T-helper 2 cell treated with Interferon-gamma antibody and Interleukin-4, amounts not matched to agents 5 μg/mL and 100 μg/mL, for 36 hours (primary cell): ENCODE data around the gene SCAPER.
A peak's percentile ranks its signal among the peaks of the same experiment; 100 is the strongest.
"Not testable (repeated sequence)": the region's sequence is repeated elsewhere in the genome, so short reads cannot be mapped to it uniquely, and the experiment has no call there.

Source experiments
- DNase-seq: peaks from one replicate; pipeline ENCODE4 v3.0.0; 2021; ENCODE audit warnings: low spot score
- H3K27ac Mint-ChIP-seq: one replicate; pipeline ENCODE4 v1.8.0; 2021; ENCODE audit warnings: mild to moderate bottlenecking, mixed read lengths
- H3K27me3 Mint-ChIP-seq: one replicate; pipeline ENCODE4 v1.8.0; 2021; ENCODE audit warnings: low read depth, mixed read lengths
- H3K36me3 Mint-ChIP-seq: one replicate; pipeline ENCODE4 v1.8.0; 2021; ENCODE audit warnings: low read depth, mixed read lengths
- H3K4me1 Mint-ChIP-seq: one replicate; pipeline ENCODE4 v1.8.0; 2021; ENCODE audit warnings: low read depth, mixed read lengths
- H3K4me3 Mint-ChIP-seq: one replicate; pipeline ENCODE4 v1.8.0; 2022; ENCODE audit warnings: mild to moderate bottlenecking, moderate library complexity, mixed read lengths
- H3K9me3 Mint-ChIP-seq: one replicate; pipeline ENCODE4 v1.8.0; 2021; ENCODE audit warnings: mixed read lengths

The SCAPER gene

DNA sequence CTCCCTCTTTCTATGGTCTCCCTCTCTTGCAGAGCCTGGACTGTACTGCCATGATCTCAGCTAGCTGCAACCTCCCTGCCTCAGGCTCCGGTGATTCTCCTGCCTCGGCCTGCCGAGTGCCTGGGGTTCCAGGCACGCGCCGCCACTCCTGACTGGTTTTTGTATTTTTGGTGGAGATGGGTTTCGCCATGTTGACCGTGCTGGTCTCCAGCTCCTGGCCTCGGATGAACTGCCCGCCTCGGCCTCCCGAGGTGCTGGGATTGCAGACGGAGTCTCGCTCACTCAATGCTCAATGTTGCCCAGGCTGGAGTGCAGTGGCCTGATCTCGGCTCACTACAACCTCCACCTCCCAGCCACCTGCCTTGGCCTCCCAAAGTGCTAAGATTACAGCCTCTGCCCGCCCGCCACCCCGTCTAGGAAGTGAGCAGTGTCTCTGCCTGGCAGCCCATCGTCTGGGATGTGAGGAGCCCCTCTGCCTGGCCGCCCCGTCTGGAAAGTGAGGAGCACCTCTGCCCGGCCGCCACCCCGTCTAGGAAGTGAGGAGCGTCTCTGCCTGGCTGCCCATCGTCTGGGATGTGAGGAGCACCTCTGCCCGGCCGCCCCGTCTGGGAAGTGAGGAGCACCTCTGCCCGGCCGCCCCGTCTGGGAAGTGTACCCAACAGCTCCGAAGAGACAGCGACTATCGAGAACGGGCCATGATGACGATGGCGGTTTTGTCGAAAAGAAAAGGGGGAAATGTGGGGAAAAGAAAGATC is 5.8 kb downstream of the SCAPER start:
- H3K4me3 Mint-ChIP-seq, DNase-seq, H3K27ac Mint-ChIP-seq, H3K27me3 Mint-ChIP-seq, H3K9me3 Mint-ChIP-seq: not testable (repeated sequence)
- H3K4me1 Mint-ChIP-seq = peaks cover 22% of the 10 kb centered on the region
- peaks cover 14% of the 10 kb centered on the region for H3K36me3 Mint-ChIP-seq

GRCh38 chr15:76898102-76898501 is 7.0 kb downstream of the SCAPER start:
- Mint-ChIP-seq H3K27ac (no peak overlapping the region), H3K36me3 (peaks cover 22% of the 10 kb centered on the region), H3K27me3 (no peaks in the 10 kb centered on the region), H3K4me3 (no peak overlapping the region), H3K4me1 (peaks cover 12% of the 10 kb centered on the region), H3K9me3 (peaks cover 10% of the 10 kb centered on the region)
- DNase-seq = no peak

DNA sequence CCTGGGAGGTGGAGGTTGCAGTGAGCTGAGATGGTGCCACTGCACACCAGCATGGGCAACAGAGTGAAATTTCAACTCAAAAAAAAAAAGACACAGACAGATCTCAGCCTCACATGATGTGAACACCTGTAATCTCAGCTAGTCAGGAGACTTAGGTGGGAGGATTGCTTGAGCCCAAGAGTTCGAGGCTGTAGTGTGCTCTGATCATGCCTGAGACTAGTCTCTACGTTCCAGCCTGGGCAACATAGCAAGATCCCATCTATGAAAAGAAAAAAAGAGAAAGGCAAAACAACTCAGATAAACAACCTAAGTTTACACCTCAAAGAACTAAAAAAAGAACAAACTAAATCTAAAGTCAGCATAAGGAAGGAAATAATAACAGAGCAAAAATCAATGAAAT is 11.0 kb downstream of the SCAPER start:
- no peak overlapping the region for H3K4me3 Mint-ChIP-seq
- no peak for DNase-seq
- no peaks in the 10 kb centered on the region for H3K27me3 Mint-ChIP-seq
- H3K27ac Mint-ChIP-seq = no peak overlapping the region
- peaks cover 43% of the 10 kb centered on the region for H3K36me3 Mint-ChIP-seq
- H3K9me3 Mint-ChIP-seq = peaks cover 26% of the 10 kb centered on the region
- peaks cover 9% of the 10 kb centered on the region for H3K4me1 Mint-ChIP-seq

- not testable (repeated sequence) for H3K4me1 Mint-ChIP-seq, H3K27ac Mint-ChIP-seq, H3K4me3 Mint-ChIP-seq, H3K27me3 Mint-ChIP-seq, DNase-seq
- Mint-ChIP-seq H3K36me3 (peaks cover 39% of the 10 kb centered on the region), H3K9me3 (peaks cover 27% of the 10 kb centered on the region)
Observed at GRCh38 chr15:76892836-76893235, 12.3 kb downstream of the SCAPER start.

GRCh38 chr15:76887280-76888141 is 17.6 kb downstream of the SCAPER start:
- Mint-ChIP-seq H3K9me3 (peaks cover 21% of the 10 kb centered on the region), H3K36me3 (peaks cover 23% of the 10 kb centered on the region)
- H3K4me1 Mint-ChIP-seq, H3K27ac Mint-ChIP-seq, H3K27me3 Mint-ChIP-seq, H3K4me3 Mint-ChIP-seq, DNase-seq: not testable (repeated sequence)

- Mint-ChIP-seq H3K4me3 (no peak overlapping the region), H3K27me3 (no peaks in the 10 kb centered on the region), H3K4me1 (peaks cover 1% of the 10 kb centered on the region), H3K9me3 (peaks cover 8% of the 10 kb centered on the region), H3K36me3 (peaks cover 14% of the 10 kb centered on the region), H3K27ac (no peak overlapping the region)
- no peak for DNase-seq
Observed at GRCh38 chr15:76885212-76885611, 19.9 kb downstream of the SCAPER start.

DNA sequence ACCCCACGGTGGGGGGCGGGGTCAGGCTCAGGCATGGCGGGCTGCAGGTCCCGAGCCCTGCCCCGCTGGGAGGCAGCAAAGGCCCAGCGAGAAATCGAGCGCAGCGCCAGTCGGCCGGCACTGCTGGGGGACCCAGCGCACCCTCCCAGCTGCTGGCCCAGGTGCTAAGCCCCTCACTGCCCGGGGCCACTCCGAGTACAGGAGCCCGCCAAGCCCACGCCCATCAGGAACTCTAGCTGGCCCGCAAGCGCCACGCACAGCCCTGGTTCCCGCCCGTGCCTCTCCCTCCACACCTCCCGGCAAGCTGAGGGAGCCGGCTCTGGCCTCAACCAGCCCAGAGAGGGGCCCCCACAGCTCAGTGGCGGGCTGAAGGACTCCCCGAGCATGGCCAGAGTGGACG is 29.2 kb downstream of the SCAPER start:
- Mint-ChIP-seq H3K4me1 (peaks cover 9% of the 10 kb centered on the region), H3K4me3 (no peak overlapping the region), H3K27ac (no peak overlapping the region), H3K27me3 (no peaks in the 10 kb centered on the region), H3K36me3 (peaks cover 8% of the 10 kb centered on the region), H3K9me3 (no peaks in the 10 kb centered on the region)
- DNase-seq = no peak

DNA sequence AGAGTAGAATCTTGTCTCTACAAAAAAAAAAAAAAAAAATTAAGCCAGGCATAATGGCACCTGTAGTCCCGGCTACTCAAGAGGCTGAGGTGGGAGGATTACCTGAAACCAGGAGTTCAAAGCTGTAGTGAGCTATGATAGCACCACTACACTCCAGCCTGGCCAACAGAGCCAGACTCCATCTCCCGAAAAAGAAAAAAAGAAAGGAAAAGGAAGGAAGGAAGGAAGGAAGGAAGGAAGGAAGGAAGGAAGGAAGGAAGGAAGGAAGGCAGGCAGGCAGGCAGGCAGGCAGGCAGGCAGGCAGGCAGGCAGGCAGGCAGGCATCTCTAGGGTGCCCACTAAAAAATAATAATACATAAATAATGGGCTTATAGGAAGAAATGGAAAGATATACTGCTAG is 32.1 kb downstream of the SCAPER start:
- H3K9me3 Mint-ChIP-seq, H3K4me3 Mint-ChIP-seq, H3K27ac Mint-ChIP-seq, H3K27me3 Mint-ChIP-seq, H3K4me1 Mint-ChIP-seq, H3K36me3 Mint-ChIP-seq, DNase-seq: not testable (repeated sequence)

GRCh38 chr15:76871930-76872329 is 33.2 kb downstream of the SCAPER start:
- Mint-ChIP-seq H3K4me3 (no peak overlapping the region), H3K27me3 (no peaks in the 10 kb centered on the region), H3K36me3 (peaks cover 8% of the 10 kb centered on the region), H3K27ac (peak overlapping the region; percentile 22), H3K4me1 (peaks cover 4% of the 10 kb centered on the region), H3K9me3 (no peaks in the 10 kb centered on the region)
- no peak for DNase-seq

- DNase-seq = no peak
- Mint-ChIP-seq H3K4me1 (peaks cover 16% of the 10 kb centered on the region), H3K9me3 (no peaks in the 10 kb centered on the region), H3K36me3 (peaks cover 4% of the 10 kb centered on the region), H3K4me3 (no peak overlapping the region), H3K27me3 (no peaks in the 10 kb centered on the region), H3K27ac (no peak overlapping the region)
Observed at GRCh38 chr15:76868740-76869139, 36.4 kb downstream of the SCAPER start.

DNA sequence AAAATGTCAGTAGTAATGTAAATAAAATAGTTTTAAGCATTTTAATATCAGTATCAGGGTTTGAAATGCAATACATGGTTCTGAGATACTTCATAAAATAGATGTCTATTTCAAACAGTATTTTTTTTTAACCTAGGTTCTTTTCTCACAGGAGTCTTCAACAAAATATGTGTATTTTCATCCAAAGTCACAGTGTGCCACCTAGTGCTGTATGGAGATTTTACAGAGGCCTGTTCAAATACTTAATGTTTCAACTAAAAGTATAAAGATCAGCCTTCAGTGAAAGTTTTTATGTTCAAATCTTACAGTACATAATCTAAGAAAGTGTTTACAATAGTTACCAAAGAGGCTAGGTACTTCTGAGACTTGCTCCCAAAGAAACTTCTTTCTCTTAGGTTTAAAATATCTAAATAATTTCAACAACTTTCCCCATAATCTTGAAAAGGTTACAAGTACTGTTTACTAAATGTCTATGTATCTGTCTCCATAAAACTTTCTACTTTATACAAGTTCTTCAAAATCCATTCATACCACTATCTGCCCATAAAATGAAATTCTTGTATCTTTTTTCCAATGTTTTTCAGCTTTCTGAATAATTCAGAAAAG is 38.3 kb downstream of the SCAPER start:
- no peak for DNase-seq
- H3K27me3 Mint-ChIP-seq = no peaks in the 10 kb centered on the region
- no peaks in the 10 kb centered on the region for H3K9me3 Mint-ChIP-seq

GRCh38 chr15:76866008-76866407 is 39.1 kb downstream of the SCAPER start:
- H3K4me3 Mint-ChIP-seq = no peak overlapping the region
- H3K27me3 Mint-ChIP-seq = no peaks in the 10 kb centered on the region
- peaks cover 12% of the 10 kb centered on the region for H3K4me1 Mint-ChIP-seq
- H3K9me3 Mint-ChIP-seq = no peaks in the 10 kb centered on the region
- no peak for DNase-seq
- H3K36me3 Mint-ChIP-seq = peaks cover 3% of the 10 kb centered on the region
- H3K27ac Mint-ChIP-seq = no peak overlapping the region

More for the DNA sequence above, 38.3 kb downstream of the SCAPER start:
- peaks cover 12% of the 10 kb centered on the region for H3K4me1 Mint-ChIP-seq
- peaks cover under 1% of the 10 kb centered on the region for H3K36me3 Mint-ChIP-seq
- H3K4me3 Mint-ChIP-seq = no peak overlapping the region
- H3K27ac Mint-ChIP-seq = no peak overlapping the region

DNA sequence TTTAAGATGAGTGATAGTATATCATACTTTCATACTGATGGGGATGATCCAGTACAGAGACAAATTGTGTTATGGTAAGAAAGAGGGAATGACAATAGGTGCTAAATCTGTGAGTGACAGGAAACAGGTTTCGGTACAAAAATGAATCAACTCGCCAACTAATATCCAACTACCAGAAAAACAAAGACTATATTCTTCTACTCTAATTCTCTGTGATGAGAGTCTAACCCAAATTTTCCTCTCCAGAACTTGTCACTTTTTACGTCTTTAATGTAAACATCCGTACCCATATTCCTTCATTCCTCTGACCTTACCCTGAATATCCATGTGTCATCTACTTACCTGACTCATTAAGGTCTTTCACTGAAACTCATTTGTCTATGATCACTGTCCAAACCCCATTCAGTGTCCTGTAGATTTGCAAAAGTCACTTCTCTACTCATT is 39.6 kb downstream of the SCAPER start:
- Mint-ChIP-seq H3K4me1 (peaks cover 12% of the 10 kb centered on the region), H3K27me3 (no peaks in the 10 kb centered on the region), H3K27ac (no peak overlapping the region), H3K4me3 (no peak overlapping the region), H3K36me3 (peaks cover 3% of the 10 kb centered on the region), H3K9me3 (no peaks in the 10 kb centered on the region)
- DNase-seq = no peak

DNA sequence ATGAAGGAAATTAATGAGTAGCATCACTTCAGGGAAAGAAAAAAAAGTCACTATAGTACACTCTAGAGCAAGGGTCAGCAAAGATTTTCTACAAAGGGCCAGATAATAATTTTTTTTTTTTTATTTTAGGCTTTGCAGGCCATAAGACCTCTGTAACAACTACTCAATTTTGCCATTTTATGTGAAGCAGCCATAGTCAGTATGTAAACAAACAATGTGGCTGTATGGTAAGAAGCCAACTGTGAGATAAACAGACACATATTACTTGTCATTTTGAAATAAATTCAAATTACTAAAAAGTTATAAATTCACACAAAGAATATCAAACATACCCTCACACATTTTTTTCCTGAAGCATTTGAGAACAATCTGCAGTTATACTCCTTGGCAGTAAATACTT is 40.6 kb downstream of the SCAPER start:
- Mint-ChIP-seq H3K36me3 (peaks cover 4% of the 10 kb centered on the region), H3K27ac (no peak overlapping the region), H3K4me3 (no peak overlapping the region), H3K9me3 (no peaks in the 10 kb centered on the region), H3K27me3 (no peaks in the 10 kb centered on the region), H3K4me1 (peaks cover 12% of the 10 kb centered on the region)
- no peak for DNase-seq
